Activated CD4-positive, alpha-beta T cell treated with anti-CD3 and anti-CD28 coated beads for 24 hours (primary cell): Measurements from ENCODE around the gene TFB1M.
"Not testable (repeated sequence)": the region's sequence is repeated elsewhere in the genome, so short reads cannot be mapped to it uniquely, and the experiment has no call there.

Source experiments
- DNase-seq, 2 donors: peaks; one replicate each; pipeline ENCODE4 v3.0.0-alpha.2; 2020; ENCODE audit warnings: low read depth in 2 of 2

TFB1M gene

DNA sequence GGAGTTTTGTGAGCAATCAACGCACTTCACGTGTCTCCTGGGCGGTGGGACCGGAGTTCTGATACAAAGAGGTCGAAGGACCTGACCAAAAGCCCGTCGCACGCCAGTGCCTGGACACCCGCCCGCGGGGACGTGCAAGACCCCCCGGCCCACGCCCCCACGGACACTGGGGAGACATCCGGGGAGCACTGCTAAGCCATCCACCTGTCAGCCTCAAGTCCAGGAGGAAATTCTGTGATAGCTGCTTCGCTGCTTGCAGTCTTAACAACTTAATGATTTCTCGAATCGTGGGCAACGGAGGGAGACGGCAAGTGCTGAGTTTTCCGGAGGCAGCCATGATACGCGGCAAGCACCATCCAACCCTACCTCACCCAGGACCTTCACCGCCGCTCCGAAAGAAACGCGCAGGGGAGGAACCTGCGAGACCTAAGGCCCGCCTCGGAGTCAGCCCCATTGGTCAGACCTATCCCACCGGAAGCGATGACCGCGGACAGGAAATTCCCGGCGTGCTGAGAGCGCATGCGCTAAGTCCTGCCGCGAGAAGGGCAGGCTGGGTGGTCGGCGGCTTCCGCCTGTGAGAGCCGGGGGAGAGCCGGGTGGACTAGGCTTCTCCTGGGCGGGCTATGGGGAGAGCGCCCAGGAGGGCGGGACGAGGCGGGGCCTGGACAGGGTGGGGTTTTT, at the start of gene TFB1M:
Gene TFB1M, minus strand, starts transcription at position 393 of the 681 bp plus-strand sequence. Its CDS starts 56 bp downstream, at position 337.
- DNase-seq, result peak; percentile 93 to 97

DNA sequence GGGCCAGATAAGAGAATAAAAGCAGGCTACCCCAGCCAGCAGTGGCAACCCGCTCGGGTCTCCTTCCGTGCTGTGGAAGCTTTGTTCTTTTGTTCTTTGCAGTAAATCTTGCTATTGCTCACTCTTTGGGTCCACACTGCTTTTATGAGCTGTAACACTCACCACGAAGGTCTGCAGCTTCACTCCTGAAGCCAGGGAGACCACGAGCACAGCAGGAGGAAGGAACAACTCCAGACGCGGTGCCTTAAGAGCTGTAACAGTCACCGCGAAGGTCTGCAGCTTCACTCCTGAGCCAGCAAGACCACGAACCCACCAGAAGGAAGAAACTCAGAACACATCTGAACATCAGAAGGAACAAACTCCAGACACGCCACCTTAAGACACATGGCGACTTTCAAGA, 49.7 kb upstream of the TFB1M start:
- not testable (repeated sequence) for DNase-seq

DNA sequence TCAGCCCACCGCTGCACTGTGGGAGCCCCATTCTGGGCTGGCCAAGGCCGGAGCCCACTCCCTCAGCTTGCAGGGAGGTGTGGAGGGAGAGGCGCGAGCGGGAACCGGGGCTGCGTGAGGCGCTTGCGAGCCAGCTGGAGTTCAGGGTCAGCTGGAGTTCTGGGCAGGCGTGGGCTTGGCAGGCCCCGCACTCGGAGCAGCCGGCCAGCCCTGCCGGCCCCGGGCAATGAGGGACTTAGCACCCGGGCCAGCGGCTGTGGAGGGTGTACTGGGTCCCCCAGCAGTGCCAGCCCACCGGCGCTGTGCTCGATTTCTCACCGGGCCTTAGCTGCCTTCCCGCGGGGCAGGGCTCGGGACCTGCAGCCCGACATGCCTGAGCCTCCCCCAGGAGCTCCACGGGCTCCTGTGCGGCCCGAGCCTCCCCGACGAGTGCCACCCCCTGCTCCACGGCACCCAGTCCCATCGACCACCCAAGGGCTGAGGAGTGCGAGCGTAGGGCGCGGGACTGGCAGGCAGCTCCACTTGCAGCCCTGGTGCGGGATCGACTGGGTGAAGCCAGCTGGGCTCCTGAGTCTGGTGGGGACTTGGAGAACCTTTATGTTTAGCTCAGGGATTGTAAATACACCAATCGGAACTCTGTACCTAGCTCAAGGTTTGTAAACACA, 48.8 kb upstream of the TFB1M start:
- not testable (repeated sequence) for DNase-seq

DNA sequence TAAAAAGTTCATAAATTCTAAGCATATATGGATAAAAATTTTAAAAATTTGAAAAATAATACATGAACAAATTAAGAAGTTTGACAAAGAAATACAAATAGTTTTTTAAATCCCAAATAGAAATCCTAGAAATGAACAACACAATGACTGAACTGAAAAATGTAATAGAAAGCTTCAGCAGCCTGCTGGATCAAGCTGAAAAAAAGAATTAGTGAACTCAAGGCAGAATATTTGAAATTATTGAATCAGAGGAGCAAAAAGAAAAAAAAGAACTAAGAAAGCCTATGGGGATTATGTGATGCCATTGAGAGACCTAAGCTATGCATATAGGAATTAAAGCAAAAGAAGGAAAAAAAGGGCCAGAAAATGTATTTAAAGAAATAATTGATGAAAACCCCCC, 39.9 kb upstream of the TFB1M start:
- DNase-seq, result no peak

DNA sequence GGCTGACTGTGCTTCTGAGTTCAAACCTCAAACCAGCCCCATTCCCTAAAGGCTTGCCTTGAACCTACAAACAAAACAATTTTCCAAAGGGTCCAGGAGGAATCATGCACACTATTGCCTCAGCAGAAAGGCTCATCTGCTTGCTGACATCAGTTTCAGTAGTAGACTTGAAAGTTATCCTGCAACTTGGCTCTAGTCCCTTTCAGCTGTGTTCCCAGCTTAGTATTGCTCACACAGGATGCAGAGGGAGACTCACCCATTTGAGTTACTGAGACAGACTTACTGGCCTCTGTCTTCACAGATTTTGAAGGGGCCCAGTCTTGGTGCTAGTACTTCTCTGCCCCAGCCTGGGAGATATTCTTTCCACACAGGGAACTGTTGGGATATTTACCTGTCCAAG, 38.5 kb upstream of the TFB1M start:
- DNase-seq, result no peak

DNA sequence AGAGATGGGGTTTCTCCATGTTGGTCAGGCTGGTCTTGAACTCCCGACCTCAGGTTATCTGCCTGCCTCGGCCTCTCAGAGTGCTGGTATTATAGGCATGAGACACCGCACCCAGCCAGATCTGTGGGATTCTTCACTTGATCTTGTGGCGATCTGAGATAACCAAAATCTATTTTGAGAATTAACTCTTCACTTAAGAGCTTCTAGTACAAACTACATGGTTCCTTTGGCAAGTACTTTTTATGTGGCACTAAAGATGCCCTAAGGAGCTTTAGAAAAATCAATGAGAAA, 37.8 kb upstream of the TFB1M start:
- DNase-seq, result no peak

DNA sequence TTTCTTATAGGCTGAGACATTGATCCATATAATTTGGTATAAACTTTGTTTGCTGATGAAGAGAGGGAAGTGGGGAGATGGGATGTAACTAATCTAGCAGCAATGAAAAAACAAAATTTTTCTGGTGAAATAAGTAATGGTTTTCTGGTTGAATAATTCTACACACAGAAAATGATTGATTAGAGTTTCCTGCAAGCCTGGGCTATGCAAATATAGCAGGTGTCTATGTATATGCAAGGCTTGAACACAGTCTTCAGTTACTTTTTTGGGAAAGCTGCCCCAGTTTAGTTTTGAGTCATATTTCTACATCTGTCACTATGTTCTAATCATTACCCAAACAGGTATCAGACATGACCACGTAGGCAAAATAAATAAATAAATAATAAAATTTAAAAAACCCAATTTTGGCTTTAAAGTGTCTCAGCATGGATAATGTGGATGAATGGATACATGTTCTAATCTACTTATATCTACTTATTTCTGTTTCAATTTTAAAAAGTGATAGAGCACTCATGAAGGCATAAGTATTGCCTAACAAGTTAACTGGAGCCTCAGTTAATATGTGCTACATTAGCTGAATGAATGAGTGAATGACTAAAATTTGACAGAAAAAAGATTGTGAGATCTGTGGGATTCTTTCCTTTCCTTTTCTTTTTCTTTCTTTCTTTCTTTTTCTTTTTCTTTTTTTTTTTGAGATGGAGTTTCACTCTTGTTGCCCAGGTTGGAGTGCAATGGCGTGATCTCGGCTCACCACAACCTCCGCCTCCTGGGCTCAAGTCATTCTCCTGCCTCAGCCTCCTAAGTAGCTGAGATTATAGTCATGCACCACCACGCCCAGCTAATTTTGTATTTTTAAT, 37.2 kb upstream of the TFB1M start:
- DNase-seq, result no peak

DNA sequence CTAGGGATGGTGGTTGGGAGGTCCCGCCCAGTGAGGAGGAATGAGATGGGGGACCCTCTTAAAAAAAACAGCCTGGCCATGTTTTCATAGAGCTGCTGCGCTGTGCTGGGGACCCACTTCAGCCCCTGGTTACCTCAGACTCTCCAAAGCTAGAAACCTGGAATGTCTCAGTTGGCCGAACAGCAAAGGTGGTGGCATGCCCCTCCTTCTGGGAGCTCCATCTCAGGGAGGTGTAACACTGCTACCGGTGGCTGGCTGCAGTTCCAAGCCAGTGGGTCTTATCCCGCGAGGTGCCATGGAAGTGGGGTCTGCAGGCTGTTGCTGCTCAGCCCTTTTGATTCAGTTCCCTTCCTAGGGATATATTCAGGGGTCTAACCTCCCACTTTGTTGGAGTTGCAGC, 35.7 kb upstream of the TFB1M start:
- DNase-seq, result no peak

DNA sequence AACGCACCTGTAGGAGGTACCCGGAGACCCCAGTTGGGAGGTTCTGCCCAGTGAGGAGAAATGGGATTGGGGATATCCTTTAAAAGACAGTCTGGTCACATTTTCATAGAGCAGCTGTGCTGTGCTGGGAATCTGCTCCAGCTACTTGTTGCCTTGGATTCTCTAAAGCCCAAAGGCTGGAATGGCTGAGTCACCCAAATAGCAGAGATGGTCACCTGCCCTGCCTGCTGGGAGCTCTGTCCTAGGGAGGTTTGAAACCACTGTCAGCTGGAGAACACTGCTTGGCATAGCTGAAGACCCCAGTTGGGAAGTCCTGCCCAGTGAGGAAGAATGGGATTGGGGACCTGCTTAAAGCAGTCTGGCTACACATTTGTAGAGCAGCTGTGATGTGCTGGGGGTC, 34.8 kb upstream of the TFB1M start:
- no peak for DNase-seq

DNA sequence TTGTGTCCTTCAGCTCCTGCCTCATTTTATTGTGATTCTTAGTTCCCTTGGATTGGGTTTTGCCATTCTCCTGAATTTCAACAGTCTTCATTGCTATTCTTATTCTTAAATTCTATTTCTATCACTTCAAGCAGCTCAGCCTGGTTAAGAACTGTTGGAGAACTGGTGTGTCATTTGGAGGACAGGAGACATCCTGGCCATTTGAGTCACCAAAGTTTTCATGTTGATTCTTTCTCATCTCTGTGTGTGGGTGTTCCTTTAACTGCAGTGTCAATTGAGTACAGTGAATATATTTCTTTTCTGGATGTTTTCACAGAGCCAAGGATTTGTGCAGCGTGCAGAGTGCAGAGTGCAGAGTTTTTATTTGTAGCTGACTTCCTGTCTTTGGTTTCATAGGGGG, 33.5 kb upstream of the TFB1M start:
- no peak for DNase-seq

DNA sequence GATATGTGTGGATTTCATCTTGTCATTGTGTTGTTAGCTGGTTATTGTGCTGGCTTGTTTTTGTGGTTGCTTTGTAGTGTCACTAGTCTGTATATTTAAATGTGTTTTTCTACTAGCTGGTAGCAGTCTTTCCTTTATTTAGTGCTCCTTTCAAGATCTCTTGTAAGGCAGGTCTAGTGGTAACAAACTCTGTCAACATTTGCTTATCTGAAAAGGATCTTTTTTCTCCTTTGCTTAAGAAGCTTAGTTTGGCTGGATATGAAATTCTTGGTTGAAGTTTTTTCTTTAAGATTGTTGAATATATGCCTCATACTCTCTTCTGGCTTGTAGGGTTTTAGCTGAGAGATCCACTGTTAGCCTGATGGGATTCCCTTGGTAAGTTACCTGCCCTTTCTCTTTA, 32.7 kb upstream of the TFB1M start:
- no peak for DNase-seq

DNA sequence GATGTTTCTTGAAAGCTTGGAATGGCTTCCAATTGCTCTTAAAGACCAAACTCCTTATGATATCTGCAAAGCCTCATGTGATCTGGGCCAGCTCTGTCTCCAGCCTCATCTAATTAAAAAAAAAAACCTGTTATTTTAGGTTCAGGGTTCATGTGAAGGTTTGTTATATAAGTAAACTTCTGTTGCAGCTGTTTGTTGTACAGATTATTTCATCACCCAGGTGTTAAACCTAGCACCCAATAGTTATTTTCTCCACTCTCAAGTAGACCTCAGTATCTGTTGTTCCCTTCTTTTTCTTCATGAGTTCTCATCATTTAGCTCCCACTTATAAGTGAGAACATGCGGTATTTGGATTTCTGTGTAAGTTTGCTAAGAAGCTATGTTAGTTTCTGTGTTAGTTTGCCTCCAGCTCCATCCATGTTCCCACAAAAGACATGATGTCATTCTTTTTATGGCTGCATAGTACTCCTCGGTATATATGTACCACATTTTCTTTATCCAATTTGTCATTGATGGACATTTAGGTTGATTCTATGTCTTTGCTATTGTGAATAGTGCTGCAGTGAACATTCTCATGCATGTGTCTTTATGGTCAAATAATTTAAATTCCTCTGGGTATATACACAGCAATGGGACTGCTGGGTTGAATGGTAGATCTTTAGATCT, 30.2 kb upstream of the TFB1M start:
- DNase-seq, result no peak

DNA sequence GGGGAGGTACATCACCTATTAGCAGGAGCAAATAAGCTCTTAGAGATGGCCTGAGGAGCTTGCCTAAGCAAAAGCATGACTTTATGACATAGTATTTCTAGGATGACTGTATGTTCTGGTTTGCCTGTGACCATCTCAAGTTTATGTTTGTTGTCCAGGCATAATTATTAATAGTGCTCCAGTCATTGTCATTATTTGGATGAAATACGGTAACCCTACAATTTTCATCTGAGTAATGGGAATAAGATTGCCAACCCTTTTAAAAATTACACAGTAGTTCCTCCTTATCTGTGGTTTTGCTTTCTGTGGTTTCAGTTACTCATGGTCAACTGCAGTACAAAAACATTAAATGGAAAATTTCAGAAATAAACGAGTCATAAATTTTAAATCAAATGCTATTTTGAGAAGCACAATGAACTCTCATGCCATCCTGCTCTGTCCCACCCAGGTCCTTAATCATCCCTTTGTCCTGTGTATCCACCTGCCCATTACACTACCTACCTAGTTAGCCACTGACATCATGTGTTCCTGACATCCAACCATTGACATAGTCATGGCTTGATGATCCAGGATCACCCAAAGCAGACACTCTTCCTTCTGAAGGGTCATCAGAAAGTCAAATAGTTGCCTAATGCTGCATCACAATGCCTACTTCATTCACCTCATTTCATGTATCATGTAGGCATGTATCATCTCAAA, 27.0 kb upstream of the TFB1M start:
- no peak for DNase-seq

DNA sequence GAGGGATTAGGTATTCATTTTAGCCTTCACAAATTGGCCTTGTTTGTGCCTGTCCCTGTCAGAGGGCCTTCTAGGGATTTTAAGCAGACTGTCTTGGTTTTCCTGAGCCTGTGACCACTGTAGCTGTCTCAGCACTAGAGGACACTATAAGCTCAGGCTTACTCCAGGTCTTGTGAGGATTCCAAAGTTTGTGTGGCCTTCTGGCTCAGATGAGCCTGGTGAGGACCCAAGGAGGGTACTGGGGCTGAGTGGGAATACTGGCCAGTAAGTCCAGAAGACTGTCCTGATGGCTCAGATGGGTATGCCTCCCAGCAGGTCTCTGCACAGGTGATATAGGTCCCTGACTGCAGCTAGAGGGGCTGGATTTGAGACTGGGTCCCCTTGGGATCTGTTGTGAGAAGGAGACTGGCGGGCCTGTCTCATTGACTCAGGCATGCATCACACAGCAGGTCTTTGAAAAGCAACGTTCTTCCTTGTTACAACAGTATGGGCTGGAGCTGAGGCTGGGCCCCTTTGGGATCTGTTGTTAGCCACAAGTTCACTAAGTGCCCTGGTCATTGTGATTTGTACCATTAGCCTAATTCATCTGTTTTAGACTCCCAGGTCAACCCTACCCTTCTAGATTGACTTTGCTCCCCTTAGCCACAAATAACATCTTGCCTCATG, 26.3 kb upstream of the TFB1M start:
- DNase-seq, result no peak

DNA sequence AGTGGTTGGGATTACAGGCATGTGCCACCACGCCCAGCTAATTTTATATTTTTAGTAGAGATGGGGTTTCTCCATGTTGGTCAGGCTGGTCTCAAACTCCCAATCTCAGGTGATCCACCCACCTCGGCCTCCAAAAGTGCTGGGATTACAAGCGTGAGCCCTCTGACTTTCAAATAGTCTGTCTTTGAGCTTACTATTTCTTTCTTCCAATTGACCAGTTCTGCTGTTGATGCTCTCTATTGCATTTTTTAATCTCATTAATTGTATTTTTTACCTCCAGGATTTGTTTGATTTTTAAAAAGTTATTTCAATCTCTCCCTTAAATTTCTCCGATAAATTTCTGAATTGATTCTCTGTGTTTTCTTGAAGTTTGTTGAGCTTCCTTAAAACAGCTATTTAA, 25.6 kb upstream of the TFB1M start:
- not testable (repeated sequence) for DNase-seq

DNA sequence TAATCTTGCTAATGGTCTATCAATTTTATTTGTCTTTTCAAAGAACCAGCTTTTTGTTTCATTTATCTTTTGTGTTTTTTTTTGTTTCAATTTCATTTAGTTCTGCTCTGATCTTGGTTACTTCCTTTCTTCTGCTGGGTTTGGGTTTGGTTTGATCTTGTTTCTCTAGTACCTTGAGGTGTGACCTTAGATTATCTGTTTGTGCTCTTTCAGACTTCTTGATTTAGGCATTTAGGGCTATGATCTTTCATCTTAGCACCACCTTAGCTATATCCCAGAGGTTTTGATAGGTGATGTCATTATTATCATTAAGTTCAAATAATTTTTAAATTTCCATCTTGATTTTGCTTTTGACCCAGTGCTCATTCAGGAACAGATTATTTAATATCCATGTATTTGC, 24.0 kb upstream of the TFB1M start:
- DNase-seq, result not testable (repeated sequence)

DNA sequence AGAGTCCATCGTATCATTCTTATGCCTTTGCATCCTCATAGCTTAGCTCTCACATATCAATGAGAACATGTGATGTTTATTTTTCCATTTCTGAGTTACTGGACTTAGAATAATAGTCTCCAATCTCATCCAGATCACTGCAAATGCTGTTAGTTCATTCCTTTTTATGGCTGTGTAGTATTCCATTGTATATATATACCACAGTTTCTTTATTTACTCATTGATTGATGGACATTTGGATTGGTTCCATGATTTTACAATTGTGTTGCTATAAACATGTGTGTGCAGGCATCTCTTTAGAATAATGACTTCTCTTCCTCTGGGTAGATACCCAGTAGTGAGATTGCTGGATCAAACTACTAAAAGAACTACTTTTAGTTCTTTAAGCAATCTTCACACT, 21.0 kb upstream of the TFB1M start:
- DNase-seq, result no peak

DNA sequence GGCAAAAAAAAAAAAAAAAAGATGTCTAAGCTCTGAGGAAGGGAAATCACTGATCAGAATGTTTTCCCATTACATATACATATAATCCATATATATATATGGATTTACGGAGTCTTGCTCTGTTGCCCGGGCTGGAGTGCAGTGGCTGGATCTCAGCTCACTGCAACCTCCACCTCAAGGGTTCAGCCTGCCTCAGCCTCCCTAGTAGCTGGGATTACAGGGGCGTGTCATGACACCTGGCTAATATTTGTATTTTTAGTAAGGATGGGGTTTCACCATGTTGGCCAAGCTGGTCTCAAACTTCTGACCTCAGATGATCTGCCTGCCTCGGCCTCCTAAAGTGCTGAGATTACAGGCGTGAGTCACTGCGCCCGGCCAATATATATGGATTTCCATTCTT, 19.8 kb upstream of the TFB1M start:
- not testable (repeated sequence) for DNase-seq

DNA sequence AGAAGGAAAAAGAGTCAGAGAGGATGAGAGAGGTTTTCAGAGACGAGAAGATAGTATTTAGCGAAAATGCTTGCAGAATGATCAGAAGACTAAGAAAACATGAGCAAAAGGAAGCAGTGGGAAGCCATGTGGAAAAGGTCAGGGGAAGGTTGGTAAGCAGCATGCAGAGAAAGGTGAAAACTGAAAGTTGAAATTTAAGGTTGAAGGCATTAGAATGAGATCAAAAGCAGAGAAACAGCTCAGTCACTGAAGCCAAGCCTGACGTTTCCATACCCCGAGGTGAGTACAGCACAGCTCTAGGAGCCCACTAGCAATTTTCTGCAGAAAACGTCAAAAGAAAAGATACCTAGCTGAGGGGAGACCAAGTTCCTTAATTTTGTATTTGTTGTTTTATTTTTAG, 19.1 kb upstream of the TFB1M start:
- no peak for DNase-seq

DNA sequence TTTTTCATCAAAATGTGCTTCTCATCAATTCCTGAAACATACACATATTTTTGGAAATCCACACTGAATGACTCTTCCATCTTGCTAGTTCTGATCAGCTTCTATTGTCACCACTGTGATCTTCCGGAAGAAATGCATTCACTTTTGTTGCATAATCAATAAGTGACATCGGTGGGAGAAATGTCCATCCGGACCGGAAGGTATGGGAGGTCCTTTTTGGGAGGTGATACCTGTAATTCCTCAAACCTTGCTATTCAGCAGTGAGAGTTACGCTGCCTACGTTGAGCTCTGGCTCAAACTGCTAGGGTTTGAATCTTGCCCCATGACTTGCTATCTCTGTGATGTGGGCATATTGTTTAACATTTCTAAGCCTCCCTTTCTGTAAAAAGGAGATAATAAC, 16.6 kb upstream of the TFB1M start:
- DNase-seq, result no peak

DNA sequence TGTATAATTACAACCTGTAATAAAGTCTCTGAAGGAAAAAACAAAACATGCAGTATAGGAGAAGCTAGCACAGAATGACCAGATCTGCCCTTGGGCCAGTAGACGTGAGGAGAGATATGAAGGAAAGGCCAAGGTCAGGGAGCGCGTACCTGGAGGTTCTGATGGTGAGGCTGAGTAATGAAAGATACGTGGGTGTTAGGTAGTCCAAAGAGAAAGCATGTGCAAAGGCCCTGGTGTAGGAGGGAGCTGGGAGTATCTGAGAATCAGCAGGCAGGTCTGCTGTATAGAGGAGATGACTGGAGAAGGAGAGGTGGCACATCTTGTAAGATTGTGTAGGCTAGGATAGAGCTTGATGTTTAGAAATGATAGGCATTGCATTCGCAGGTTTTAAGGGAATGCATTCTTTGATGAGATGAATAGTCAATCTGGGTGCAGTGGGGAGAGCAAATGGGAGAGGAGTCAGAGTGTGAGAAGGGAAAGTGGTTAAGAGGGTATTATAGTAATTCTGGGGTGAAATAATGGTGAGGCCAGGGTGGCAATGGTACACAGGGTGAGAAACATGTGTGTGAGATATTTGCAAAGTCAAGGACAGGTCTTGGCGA, 15.9 kb upstream of the TFB1M start:
- DNase-seq, result no peak
